Stomach (tissue), 4 donors: Measurements from ENCODE around the gene FNDC3B.

Experiments used
- CTCF ChIP-seq, 7 experiments: fragments of 450-650 bp in 4 of 7; fragments of 200-600 bp in 3 of 7; sonication (generic) in 3 of 7; IDR thresholded peaks; one replicate each; pipeline ENCODE4 v1.5.1; 2016 to 2019; ENCODE audit warnings: antibody characterized with exemption in 7 of 7, control low read depth in 2 of 7, mild to moderate bottlenecking in 1 of 7
- POLR2A ChIP-seq, 4 donors: fragments of 450-650 bp; IDR thresholded peaks; one replicate each; pipeline ENCODE4 v1.6.1; 2016; ENCODE audit warnings: antibody characterized with exemption in 4 of 4, control low read depth in 2 of 4, mild to moderate bottlenecking in 1 of 4, moderate library complexity in 1 of 4
- POLR2AphosphoS5 ChIP-seq, 3 donors: sonication (generic); formaldehyde crosslinking; IDR thresholded peaks; one replicate each; pipeline ENCODE4 v1.6.1; 2016; ENCODE audit warnings: antibody characterized with exemption in 3 of 3

- no peak for TF ChIP-seq CTCF (IDR thresholded peaks at IDR 0.05)
- no peak for TF ChIP-seq POLR2A (IDR thresholded peaks at IDR 0.05)
- no peak for TF ChIP-seq POLR2AphosphoS5 (IDR thresholded peaks at IDR 0.05)
Observed at GRCh38 chr3:172076212-172076611, 36.8 kb downstream of the FNDC3B start.
